ENCODE data around the gene CNTN4. TPM values are rescaled to one million over a fixed set of nuclear protein-coding genes. Genes with fewer than 3 reads are reported as not detected.

The CNTN4 gene
- total RNA-seq, 1 donor, result 0.09 TPM

- no peak for DNase-seq (ENCODE audit: low read depth)
- H3K4me3 ChIP-seq (ENCODE audit: low read depth, low read length), result no peak overlapping the region
- TF ChIP-seq, protein P1, sequence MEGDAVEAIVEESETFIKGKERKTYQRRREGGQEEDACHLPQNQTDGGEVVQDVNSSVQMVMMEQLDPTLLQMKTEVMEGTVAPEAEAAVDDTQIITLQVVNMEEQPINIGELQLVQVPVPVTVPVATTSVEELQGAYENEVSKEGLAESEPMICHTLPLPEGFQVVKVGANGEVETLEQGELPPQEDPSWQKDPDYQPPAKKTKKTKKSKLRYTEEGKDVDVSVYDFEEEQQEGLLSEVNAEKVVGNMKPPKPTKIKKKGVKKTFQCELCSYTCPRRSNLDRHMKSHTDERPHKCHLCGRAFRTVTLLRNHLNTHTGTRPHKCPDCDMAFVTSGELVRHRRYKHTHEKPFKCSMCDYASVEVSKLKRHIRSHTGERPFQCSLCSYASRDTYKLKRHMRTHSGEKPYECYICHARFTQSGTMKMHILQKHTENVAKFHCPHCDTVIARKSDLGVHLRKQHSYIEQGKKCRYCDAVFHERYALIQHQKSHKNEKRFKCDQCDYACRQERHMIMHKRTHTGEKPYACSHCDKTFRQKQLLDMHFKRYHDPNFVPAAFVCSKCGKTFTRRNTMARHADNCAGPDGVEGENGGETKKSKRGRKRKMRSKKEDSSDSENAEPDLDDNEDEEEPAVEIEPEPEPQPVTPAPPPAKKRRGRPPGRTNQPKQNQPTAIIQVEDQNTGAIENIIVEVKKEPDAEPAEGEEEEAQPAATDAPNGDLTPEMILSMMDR (IDR thresholded peaks at IDR 0.05; ENCODE audit: insufficient read depth, low read length), result no peak
Observed at GRCh38 chr3:2961576-2961975, 862.9 kb downstream of the CNTN4 start.

GRCh38 chr3:2967871-2968270 lies 869.2 kb downstream of the CNTN4 start:
- TF ChIP-seq, protein P1 (IDR thresholded peaks at IDR 0.05; ENCODE audit: insufficient read depth, low read length), result no peak
- no peak overlapping the region for H3K4me3 ChIP-seq (ENCODE audit: low read depth, low read length)
- DNase-seq (ENCODE audit: low read depth), result no peak

DNA sequence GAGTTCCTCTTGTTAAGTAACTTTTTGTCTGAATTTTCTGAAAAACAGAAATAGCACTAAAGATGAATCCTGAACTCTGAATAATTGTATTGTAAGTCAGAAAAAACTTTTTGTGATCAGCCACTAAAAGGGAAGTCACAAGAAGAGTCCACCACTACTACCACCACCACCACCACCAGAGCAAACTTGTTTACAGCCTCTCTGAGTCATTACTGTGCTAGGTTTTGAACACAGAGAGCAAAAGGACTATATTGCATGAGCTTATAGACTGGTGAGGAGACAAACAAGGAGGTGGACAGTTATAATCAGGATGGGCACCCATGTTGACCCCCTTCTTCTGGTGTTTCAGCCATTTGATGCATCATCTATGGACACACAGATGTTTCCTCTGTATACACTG lies 869.8 kb downstream of the CNTN4 start:
- TF ChIP-seq, protein P1 (IDR thresholded peaks at IDR 0.05; ENCODE audit: insufficient read depth, low read length), result no peak
- no peak for DNase-seq (ENCODE audit: low read depth)
- H3K4me3 ChIP-seq (ENCODE audit: low read depth, low read length), result no peak overlapping the region

DNA sequence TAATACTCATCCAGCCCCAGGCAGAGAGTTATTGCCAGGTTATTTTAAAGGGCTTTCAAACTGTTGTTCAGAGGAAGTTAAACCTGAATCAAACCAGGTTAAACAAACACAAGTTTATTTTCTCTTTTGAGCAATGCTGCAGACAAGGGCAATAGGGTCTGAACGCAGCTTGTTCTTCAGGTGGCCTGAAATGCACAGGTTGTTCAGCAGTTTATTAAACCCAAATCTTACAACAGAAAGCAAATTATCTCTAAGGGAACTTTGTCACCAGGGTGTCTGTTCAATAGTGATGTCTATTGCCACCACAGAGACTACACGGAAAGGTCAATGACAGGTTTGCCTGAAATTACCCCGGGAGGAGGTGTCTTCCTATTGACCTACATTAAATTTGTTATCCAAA lies 877.5 kb downstream of the CNTN4 start:
- TF ChIP-seq, protein P1 (IDR thresholded peaks at IDR 0.05; ENCODE audit: insufficient read depth, low read length), result no peak
- no peak overlapping the region for H3K4me3 ChIP-seq (ENCODE audit: low read depth, low read length)
- DNase-seq (ENCODE audit: low read depth), result no peak

GRCh38 chr3:2976796-2977195 lies 878.1 kb downstream of the CNTN4 start:
- TF ChIP-seq, protein P1 (IDR thresholded peaks at IDR 0.05; ENCODE audit: insufficient read depth, low read length), result no peak
- DNase-seq (ENCODE audit: low read depth), result no peak
- no peak overlapping the region for H3K4me3 ChIP-seq (ENCODE audit: low read depth, low read length)

DNA sequence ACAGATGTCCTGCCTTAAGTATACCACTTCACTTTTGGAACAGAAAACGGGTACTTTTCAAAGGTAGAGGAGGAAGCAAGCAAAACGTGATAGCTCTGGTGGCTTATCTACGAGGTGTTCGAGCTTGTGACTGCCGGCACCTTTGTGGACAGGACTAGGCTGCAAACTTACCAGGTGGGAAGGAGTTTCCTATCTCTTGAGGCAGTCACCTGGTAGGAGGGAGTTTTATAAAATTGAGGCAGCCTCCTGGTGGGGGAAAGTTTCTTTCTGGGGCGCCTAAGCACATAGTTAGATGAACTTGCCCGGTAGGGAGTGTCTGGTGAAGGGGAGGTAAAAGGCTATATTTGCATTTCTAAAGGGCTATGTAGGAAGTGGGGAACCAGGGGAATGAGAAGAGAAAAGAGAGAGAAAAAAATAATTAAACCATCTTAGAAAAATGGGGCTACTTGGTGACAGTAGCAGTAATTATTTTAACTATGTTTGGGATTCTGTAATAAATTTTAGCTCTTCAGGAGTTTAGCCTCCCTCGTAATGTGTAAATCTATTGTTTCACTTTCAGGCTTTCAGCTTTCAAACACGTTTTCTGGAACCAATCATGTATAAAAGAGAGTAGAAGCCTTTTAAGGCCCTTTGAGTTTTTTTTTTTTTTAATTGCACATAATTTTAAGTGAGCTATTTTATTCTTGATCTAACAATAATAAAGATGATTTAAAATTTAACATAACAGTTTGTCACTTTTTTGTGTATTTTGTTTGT lies 880.5 kb downstream of the CNTN4 start:
- no peak for DNase-seq (ENCODE audit: low read depth)
- no peak overlapping the region for H3K4me3 ChIP-seq (ENCODE audit: low read depth, low read length)
- TF ChIP-seq, protein P1 (IDR thresholded peaks at IDR 0.05; ENCODE audit: insufficient read depth, low read length), result no peak

Measured in fibroblast of the aortic adventitia (primary cell).